HepG2 (cell line): Measurements from ENCODE around the gene RLN3. TPM values are rescaled to one million over a fixed set of nuclear protein-coding genes. Genes with fewer than 3 reads are reported as not detected.
A peak's percentile ranks its signal among the peaks of the same experiment; 100 is the strongest.

Experiments
- ARID4A ChIP-seq: sonication (generic); formaldehyde crosslinking; IDR thresholded peaks from 2 replicates; pipeline ENCODE4 v1.5.0; 2020; ENCODE audit warnings: mild to moderate bottlenecking, missing genetic modification reagents, borderline replicate concordance
- ARNT2 ChIP-seq: sonication (generic); formaldehyde crosslinking; IDR thresholded peaks from 2 replicates; pipeline ENCODE4 v1.8.0; 2022; ENCODE audit warnings: mild to moderate bottlenecking, low read depth, missing genetic modification reagents, moderate library complexity
- DR1 ChIP-seq: sonication (generic); formaldehyde crosslinking; IDR thresholded peaks from 2 replicates; pipeline ENCODE4 v1.8.0; 2021; ENCODE audit warnings: mild to moderate bottlenecking, missing genetic modification reagents, inconsistent platforms
- HDAC1 ChIP-seq: sonication (generic); formaldehyde crosslinking; IDR thresholded peaks from 2 replicates; pipeline ENCODE4 v1.5.1; 2020; ENCODE audit warnings: mild to moderate bottlenecking, missing genetic modification reagents
- HNF1B ChIP-seq: sonication (generic); formaldehyde crosslinking; IDR thresholded peaks from 2 replicates; pipeline ENCODE4 v1.5.1; 2020; ENCODE audit warnings: mild to moderate bottlenecking, moderate library complexity, missing genetic modification reagents
- HNRNPLL ChIP-seq: fragments of 200-400 bp; formaldehyde crosslinking; IDR thresholded peaks from 2 replicates; pipeline ENCODE4 v1.6.1; 2017; ENCODE audit warnings: mild to moderate bottlenecking, low read depth, low read length; ENCODE audit not compliant: poor library complexity, severe bottlenecking
- HOXA3 ChIP-seq: sonication (generic); formaldehyde crosslinking; IDR thresholded peaks from 2 replicates; pipeline ENCODE4 v1.5.0; 2020; ENCODE audit warnings: missing genetic modification reagents
- MYPOP ChIP-seq: sonication (generic); formaldehyde crosslinking; IDR thresholded peaks from 2 replicates; pipeline ENCODE4 v1.8.1; 2023; ENCODE audit warnings: mild to moderate bottlenecking, moderate library complexity, missing genetic modification reagents
- RAD21 ChIP-seq: fragments of 450-650 bp; formaldehyde crosslinking; IDR thresholded peaks from 2 replicates; pipeline ENCODE4 v1.5.0; 2020; ENCODE audit warnings: mild to moderate bottlenecking
- RBFOX2 ChIP-seq: fragments of 200-400 bp; formaldehyde crosslinking; IDR thresholded peaks from 2 replicates; pipeline ENCODE4 v1.6.1; 2017; ENCODE audit warnings: low read depth, mild to moderate bottlenecking, low read length
- SAFB2 ChIP-seq: sonication (generic); formaldehyde crosslinking; IDR thresholded peaks from 2 replicates; pipeline ENCODE4 v1.5.1; 2020; ENCODE audit warnings: missing genetic modification reagents, low read depth, mild to moderate bottlenecking, borderline replicate concordance
- TFDP1 ChIP-seq: IDR thresholded peaks from 2 replicates; pipeline ENCODE4 v1.6.1; 2016; ENCODE audit warnings: missing compliant biosample characterization, missing genetic modification reagents, borderline replicate concordance
- polyA plus RNA-seq, 8 experiments: library from polyadenylated mRNA; depleted of rRNA in 3 of 8; stranded (reverse) in 7 of 8; unstranded in 1 of 8; fragments of >200 nt; fragmentation: Illumina TruSeq in 4 of 8; extraction: Trizol in 4 of 8; gene quantifications; 2 replicates each; pipeline versions ENCODE4 v1.2.1 to v1.2.3, GENCODE V29; 2011 to 2016; ENCODE audit warnings: low read depth in 4 of 8, missing spikeins in 1 of 8, mixed read lengths in 1 of 8; ENCODE audit not compliant: insufficient read depth in 1 of 8
- total RNA-seq, 5 experiments: library from RNA; depleted of rRNA; stranded (reverse); fragments of >200 nt; fragmentation: Illumina TruSeq; extraction: Trizol; gene quantifications; 2 replicates each; pipeline ENCODE4 v1.2.3, GENCODE V29; 2016; ENCODE audit warnings: low read depth in 1 of 5
- TF ChIP-seq, protein P1 (sequence below): sonication (generic); formaldehyde crosslinking; IDR thresholded peaks from 2 replicates; pipeline ENCODE4 v1.4.0; 2020; ENCODE audit warnings: missing genetic modification reagents, borderline replicate concordance
- TF ChIP-seq, protein P2 (sequence below): sonication (generic); formaldehyde crosslinking; conservative IDR thresholded peaks from 2 replicates; pipeline ENCODE4 v1.4.0; 2020; ENCODE audit warnings: missing genetic modification reagents

The RLN3 gene
- total and polyA plus RNA-seq, 2 of the 13 experiments (the other 11 are each of a cell fraction or from before 2014, with no cell fraction given): not detected

DNA sequence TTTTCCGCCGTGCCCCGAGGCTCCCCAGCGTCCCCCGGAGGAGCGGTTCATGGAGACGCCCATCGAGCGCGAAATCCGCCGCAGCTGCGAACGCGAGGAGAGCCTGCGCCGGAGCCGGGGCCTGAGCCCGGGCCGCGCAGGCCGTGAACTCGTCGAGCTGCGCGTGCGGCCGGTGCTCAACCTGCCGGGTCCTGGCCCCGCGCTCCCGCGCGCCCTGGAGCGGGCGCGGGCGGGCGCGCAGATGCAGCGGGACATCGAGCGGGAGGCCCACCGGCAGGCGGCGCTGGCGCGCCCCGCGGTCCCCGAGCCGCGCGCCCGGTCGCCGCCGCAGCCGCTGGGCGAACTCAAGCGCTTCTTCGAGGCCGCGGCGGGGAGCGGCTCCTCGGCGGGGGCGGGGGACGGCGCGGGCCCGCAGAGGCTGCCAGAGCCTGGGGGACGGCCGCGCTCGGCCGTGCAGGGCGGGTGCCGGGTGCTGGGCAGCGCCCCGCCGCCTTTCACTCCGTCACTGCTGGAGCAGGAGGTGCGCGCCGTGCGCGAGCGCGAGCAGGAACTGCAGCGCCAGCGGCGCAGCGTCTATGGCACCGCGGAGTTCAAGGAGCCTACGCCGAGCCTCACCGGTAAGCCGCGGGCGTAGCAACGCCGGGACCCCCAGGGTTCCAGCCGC, 45.4 kb downstream of the RLN3 start (continued):
- TF ChIP-seq TFDP1 (CRISPR knock-in tag) (peak; percentile 48; the same call in 1 of the 2 replicates), ARID4A (CRISPR knock-in tag) (0 out of 2 replicates have a peak, but pooled peaks have one; percentile 0), RBFOX2 (peak; percentile 69; the same call in 1 of the 2 replicates), HNF1B (CRISPR knock-in tag) (no peak), SAFB2 (CRISPR knock-in tag) (peak; percentile 59; the same call in 1 of the 2 replicates), HNRNPLL (peak; percentile 99), DR1 (CRISPR knock-in tag) (0 out of 2 replicates have a peak, but pooled peaks have one; percentile 6), HDAC1 (CRISPR knock-in tag) (0 out of 2 replicates have a peak, but pooled peaks have one; percentile 22), RAD21 (peak; percentile 75), MYPOP (peak; percentile 45; the same call in 1 of the 2 replicates), ARNT2 (CRISPR knock-in tag) (peak; percentile 69), HOXA3 (CRISPR knock-in tag) (peak; percentile 15; the same call in 1 of the 2 replicates)
- TF ChIP-seq, protein P1, sequence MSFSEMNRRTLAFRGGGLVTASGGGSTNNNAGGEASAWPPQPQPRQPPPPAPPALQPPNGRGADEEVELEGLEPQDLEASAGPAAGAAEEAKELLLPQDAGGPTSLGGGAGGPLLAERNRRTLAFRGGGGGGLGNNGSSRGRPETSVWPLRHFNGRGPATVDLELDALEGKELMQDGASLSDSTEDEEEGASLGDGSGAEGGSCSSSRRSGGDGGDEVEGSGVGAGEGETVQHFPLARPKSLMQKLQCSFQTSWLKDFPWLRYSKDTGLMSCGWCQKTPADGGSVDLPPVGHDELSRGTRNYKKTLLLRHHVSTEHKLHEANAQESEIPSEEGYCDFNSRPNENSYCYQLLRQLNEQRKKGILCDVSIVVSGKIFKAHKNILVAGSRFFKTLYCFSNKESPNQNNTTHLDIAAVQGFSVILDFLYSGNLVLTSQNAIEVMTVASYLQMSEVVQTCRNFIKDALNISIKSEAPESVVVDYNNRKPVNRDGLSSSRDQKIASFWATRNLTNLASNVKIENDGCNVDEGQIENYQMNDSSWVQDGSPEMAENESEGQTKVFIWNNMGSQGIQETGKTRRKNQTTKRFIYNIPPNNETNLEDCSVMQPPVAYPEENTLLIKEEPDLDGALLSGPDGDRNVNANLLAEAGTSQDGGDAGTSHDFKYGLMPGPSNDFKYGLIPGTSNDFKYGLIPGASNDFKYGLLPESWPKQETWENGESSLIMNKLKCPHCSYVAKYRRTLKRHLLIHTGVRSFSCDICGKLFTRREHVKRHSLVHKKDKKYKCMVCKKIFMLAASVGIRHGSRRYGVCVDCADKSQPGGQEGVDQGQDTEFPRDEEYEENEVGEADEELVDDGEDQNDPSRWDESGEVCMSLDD (CRISPR knock-in tag): 0 out of 2 replicates have a peak, but pooled peaks have one; percentile 14
- TF ChIP-seq, protein P2, sequence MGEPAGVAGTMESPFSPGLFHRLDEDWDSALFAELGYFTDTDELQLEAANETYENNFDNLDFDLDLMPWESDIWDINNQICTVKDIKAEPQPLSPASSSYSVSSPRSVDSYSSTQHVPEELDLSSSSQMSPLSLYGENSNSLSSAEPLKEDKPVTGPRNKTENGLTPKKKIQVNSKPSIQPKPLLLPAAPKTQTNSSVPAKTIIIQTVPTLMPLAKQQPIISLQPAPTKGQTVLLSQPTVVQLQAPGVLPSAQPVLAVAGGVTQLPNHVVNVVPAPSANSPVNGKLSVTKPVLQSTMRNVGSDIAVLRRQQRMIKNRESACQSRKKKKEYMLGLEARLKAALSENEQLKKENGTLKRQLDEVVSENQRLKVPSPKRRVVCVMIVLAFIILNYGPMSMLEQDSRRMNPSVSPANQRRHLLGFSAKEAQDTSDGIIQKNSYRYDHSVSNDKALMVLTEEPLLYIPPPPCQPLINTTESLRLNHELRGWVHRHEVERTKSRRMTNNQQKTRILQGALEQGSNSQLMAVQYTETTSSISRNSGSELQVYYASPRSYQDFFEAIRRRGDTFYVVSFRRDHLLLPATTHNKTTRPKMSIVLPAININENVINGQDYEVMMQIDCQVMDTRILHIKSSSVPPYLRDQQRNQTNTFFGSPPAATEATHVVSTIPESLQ: no peak
